Measurements from ENCODE around the gene TAC4.

Gene TAC4

GRCh38 chr17:49809056-49809455, 38.8 kb downstream of the TAC4 start:
- DNase-seq (ENCODE audit: low read depth), result no peak
- no peak for TF ChIP-seq CTCF (conservative IDR thresholded peaks at IDR 0.05; ENCODE audit: control insufficient read depth, insufficient read depth, low read depth, low read length)
- H3K4me3 ChIP-seq (ENCODE audit: control insufficient read depth, low read depth, low read length), result no peak overlapping the region

DNA sequence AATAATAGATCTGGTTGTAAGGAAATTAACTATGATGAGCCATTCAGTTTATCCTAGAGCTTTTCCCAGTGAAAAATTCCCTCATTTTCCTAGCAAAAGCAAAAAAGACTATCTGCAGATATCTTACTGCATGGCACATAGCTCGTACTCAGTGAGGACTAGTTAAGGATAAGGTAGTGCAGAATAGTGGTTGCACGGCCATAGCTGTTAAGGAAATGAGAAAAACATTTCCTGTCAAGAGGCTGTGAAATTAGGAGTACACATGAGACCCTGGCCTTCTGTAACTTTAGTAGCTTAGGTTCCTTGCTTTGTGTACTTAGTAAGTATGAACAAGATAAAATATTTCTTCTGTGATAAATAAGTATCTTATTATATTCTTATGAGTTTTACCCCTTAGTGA, 49.1 kb downstream of the TAC4 start:
- H3K4me3 ChIP-seq (ENCODE audit: control insufficient read depth, low read depth, low read length), result no peak overlapping the region
- TF ChIP-seq CTCF (conservative IDR thresholded peaks at IDR 0.05; ENCODE audit: control insufficient read depth, insufficient read depth, low read depth, low read length), result no peak
- DNase-seq (ENCODE audit: low read depth), result no peak

DNA sequence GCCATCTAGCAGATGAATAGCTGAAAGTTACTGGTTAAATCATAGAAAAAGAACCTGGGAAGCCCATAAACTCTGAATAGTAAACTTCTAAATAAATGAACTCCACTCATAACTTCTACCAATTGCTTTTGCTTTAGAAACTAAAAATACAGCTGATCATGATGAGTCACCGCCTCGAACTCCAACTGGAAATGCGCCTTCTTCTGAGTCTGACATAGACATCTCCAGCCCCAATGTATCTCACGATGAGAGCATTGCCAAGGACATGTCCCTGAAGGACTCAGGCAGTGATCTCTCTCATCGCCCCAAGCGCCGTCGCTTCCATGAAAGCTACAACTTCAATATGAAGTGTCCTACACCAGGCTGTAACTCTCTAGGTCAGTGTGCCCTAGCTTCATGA, 49.7 kb downstream of the TAC4 start:
- H3K4me3 ChIP-seq (ENCODE audit: control insufficient read depth, low read depth, low read length), result no peak overlapping the region
- no peak for TF ChIP-seq CTCF (conservative IDR thresholded peaks at IDR 0.05; ENCODE audit: control insufficient read depth, insufficient read depth, low read depth, low read length)
- peak; percentile 76 for DNase-seq (ENCODE audit: low read depth)

GRCh38 chr17:49795372-49795771, 52.5 kb downstream of the TAC4 start:
- H3K4me3 ChIP-seq (ENCODE audit: control insufficient read depth, low read depth, low read length), result no peak overlapping the region
- no peak for DNase-seq (ENCODE audit: low read depth)
- no peak for TF ChIP-seq CTCF (conservative IDR thresholded peaks at IDR 0.05; ENCODE audit: control insufficient read depth, insufficient read depth, low read depth, low read length)

GRCh38 chr17:49793309-49793708, 54.6 kb downstream of the TAC4 start:
- TF ChIP-seq CTCF (conservative IDR thresholded peaks at IDR 0.05; ENCODE audit: control insufficient read depth, insufficient read depth, low read depth, low read length), result no peak
- DNase-seq (ENCODE audit: low read depth), result no peak
- no peak overlapping the region for H3K4me3 ChIP-seq (ENCODE audit: control insufficient read depth, low read depth, low read length)

- TF ChIP-seq CTCF (conservative IDR thresholded peaks at IDR 0.05; ENCODE audit: control insufficient read depth, insufficient read depth, low read depth, low read length), result no peak
- no peak for DNase-seq (ENCODE audit: low read depth)
- peak overlapping the region; percentile 61 for H3K4me3 ChIP-seq (ENCODE audit: control insufficient read depth, low read depth, low read length)
Measured at GRCh38 chr17:49789243-49789578, 58.7 kb downstream of the TAC4 start.
